Cardiac septum (tissue), 1 donor: ENCODE data around the gene LRRC4C. TPM values are rescaled to one million over a fixed set of nuclear protein-coding genes. Genes with fewer than 3 reads are reported as not detected.
"Not testable (repeated sequence)": the region's sequence is repeated elsewhere in the genome, so short reads cannot be mapped to it uniquely, and the experiment has no call there.

ENCODE experiments used
- DNase-seq: peaks from one replicate; pipeline ENCODE4 v3.0.0-alpha.2; 2020; ENCODE audit warnings: low spot score
- intact Hi-C: fragments of 100-400 bp; cut with DNase I; formaldehyde crosslinking; loops from one replicate; pipeline ENCODE4 v1.14.0; 2022
- total RNA-seq: library from RNA; stranded (reverse); fragmentation: NEBNext Ultra II Directional; extraction: Animal tissue kit (Norgen Biotek cat#: 25700); gene quantifications from one replicate; pipeline ENCODE4 v1.2.1, GENCODE V29; 2021
- donor health status: DM: no; HTN: no; CAD: no.

LRRC4C gene
- total RNA-seq, 1 donor from 2014 or later, result 0.43 TPM

GRCh38 chr11:40187295-40187694, 1272.2 kb downstream of the LRRC4C start:
- intact Hi-C loops, result no loop called here
- no peak for DNase-seq

- intact Hi-C loops, result no loop called here
- DNase-seq, result no peak
Measured at GRCh38 chr11:40186437-40187263, 1272.8 kb downstream of the LRRC4C start.

GRCh38 chr11:40185793-40186192, 1273.7 kb downstream of the LRRC4C start:
- no peak for DNase-seq
- intact Hi-C loops, result no loop called here

- intact Hi-C loops, result no loop called here
- DNase-seq, result no peak
Measured at GRCh38 chr11:40183073-40184064, 1276.1 kb downstream of the LRRC4C start.

GRCh38 chr11:40179541-40179940, 1279.9 kb downstream of the LRRC4C start:
- intact Hi-C loops, result no loop called here
- DNase-seq, result no peak

GRCh38 chr11:40178470-40178869, 1281.0 kb downstream of the LRRC4C start:
- DNase-seq, result no peak
- intact Hi-C loops, result no loop called here

- intact Hi-C loops, result no loop called here
- DNase-seq, result no peak
Measured at GRCh38 chr11:40175980-40176379, 1283.5 kb downstream of the LRRC4C start.

- no peak for DNase-seq
- intact Hi-C loops, result no loop called here
Measured at GRCh38 chr11:40170078-40170477, 1289.4 kb downstream of the LRRC4C start.

GRCh38 chr11:40168414-40168813, 1291.0 kb downstream of the LRRC4C start:
- intact Hi-C loops, result no loop called here
- DNase-seq, result no peak

GRCh38 chr11:40167805-40168204, 1291.6 kb downstream of the LRRC4C start:
- intact Hi-C loops, DNase-seq: not testable (repeated sequence)

GRCh38 chr11:40166892-40167291, 1292.6 kb downstream of the LRRC4C start:
- intact Hi-C loops, result no loop called here
- DNase-seq, result no peak

- intact Hi-C loops, result no loop called here
- no peak for DNase-seq
Measured at GRCh38 chr11:40162901-40163883, 1296.3 kb downstream of the LRRC4C start.

GRCh38 chr11:40161854-40162410, 1297.5 kb downstream of the LRRC4C start:
- no peak for DNase-seq
- intact Hi-C loops, result no loop called here

- intact Hi-C loops, result no loop called here
- DNase-seq, result no peak
Measured at GRCh38 chr11:40160418-40160817, 1299.0 kb downstream of the LRRC4C start.

GRCh38 chr11:40149721-40150120, 1309.7 kb downstream of the LRRC4C start:
- no peak for DNase-seq
- intact Hi-C loops, result no loop called here

GRCh38 chr11:40140560-40140959, 1318.9 kb downstream of the LRRC4C start:
- intact Hi-C loops, result no loop called here
- DNase-seq, result no peak

- no peak for DNase-seq
Measured at GRCh38 chr11:40139536-40139935, 1319.9 kb downstream of the LRRC4C start.

GRCh38 chr11:40139066-40139465, 1320.4 kb downstream of the LRRC4C start:
- no peak for DNase-seq
- intact Hi-C loops, result loop anchor here (10.0 kb wide), 1 partner anchor 156 kb away; no protein-coding TSS in a partner anchor

More at GRCh38 chr11:40139536-40139935, 1319.9 kb downstream of the LRRC4C start:
- intact Hi-C loops, result loop anchor here (10.0 kb wide), 1 partner anchor 155 kb away; no protein-coding TSS in a partner anchor
